GM21528 (cell line): ENCODE measurements around the gene NREP.
A peak's percentile ranks its signal among the peaks of the same experiment; 100 is the strongest.

Experiments
- ATAC-seq: cut with Tn5 transposase; IDR thresholded peaks from one replicate; pipeline ENCODE4 v1.9.1; 2021; ENCODE audit warnings: mild to moderate bottlenecking, moderate library complexity; ENCODE audit not compliant: unreplicated experiment, low FRiP score

The NREP gene

DNA sequence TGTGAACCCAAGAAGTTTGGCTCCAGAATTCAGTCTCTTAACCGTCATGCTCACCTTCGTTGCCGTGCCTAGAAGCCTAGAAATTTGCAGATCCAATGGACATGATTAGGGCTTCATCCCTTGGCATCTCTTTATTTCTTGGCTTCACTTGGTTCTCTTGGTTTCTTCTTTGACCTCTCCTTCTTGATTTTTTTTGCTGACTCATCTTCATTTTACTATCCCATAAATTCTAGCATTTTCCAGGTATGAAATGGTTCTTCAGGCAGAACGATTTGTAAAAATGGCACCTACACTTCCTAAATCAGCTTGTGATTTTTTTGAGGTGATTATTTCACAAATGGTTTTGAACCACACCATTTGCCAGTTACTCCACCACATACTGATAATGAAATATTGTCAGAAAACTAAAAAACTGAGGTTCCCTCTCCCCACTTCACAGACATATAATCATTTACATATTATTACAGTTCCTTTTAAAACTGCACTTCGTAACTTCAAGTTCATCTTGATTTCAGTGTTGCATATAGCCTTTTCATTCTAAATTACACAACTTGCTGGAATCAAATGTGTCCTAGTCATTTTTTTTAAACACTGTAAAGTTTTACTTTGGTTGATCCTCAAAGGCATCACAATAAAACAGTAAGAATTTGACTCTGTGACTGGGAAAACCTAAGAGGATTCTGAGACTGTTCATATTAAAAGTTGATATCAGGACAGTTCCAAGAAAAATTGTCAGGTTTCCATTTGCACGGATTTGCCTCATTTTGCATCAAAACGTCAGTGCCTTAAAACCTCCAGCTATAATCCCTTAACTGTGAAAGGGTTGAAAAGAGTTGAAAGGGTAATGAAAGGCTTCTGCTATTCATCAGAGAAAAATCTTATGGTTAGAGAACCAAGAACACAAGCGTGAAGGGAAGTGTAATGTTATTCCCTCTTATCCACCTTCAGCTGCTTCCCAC is 8.9 kb upstream of the NREP start:
- ATAC-seq: no peak

DNA sequence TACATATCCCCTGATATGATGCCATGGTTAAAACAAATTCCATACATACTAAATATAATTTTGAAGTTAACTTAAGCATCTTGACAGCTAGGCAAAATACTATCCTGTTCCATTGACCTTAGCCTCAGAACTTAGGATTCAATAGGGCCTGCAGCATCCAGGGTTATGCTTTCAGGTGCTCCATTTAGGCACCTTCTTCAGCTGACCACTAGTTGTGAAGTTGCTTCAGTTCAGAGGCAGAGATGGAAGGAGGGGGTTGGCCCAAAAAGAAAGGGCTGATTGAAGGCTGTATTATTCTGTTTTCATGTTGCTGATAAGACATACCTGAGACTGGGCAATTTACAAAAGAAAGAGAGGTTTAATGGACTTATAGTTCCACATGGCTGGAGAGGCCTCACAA is 7.0 kb upstream of the NREP start:
- no peak for ATAC-seq

DNA sequence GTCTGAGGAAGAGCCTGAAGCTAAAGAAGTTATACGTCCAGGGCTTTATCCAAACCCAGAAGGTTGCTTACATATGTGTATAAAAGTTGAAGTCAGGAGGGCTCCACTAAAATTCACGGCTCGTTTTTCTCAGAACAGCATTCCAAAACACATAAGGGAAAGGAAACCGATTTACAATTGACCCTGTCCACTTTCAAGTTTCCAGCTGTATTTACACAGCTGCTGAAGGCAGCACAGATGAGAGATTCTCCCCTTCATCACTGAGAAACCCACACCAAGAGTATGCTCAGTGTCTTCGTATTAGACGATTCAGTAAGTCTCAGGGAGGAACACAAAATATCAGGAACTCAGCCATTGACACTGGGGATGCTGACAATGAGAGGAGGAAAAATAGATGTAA is 5.9 kb upstream of the NREP start:
- no peak for ATAC-seq

GRCh38 chr5:111758284-111758628 is 1.3 kb upstream of the NREP start:
- ATAC-seq: no peak

- peak; percentile 87 for ATAC-seq
These were observed 625 bp upstream of the NREP start for GRCh38 chr5:111757355-111758283.

- no peak for ATAC-seq
These were observed 1.0 kb downstream of the NREP start for GRCh38 chr5:111755942-111756381.

GRCh38 chr5:111755345-111755941 is 1.6 kb downstream of the NREP start:
- ATAC-seq: no peak

DNA sequence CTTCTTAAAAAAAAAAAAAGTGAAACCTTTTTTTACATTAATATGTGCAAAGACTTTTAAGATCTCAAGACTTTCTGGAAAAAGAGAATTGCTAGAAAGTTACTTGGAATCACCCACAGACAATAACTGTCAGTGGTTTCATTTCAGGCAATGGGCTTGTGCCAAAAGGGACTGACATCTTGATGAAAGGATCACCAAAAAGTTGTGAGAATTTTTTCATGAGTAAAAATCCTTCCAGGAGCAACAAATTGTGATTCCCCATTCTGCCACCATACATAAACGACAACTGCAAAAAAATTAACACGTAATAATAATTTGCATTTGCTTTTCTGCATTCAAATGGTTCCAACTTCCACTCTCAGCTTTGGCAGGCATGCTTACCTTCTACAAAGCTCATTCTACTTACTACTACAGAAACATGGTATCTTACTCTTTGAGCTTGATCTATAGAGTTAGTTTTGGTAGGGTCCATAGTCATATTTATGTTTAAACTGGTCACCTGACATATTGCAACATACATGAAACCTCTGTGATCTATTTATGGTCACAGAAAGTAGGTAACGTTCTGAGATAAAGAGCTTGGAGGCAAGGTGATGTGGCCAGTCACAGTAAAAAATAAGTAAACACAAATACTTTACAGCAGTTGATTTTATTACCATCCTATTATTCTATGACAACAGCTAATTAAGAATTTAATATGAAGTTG is 3.0 kb downstream of the NREP start:
- ATAC-seq: no peak

DNA sequence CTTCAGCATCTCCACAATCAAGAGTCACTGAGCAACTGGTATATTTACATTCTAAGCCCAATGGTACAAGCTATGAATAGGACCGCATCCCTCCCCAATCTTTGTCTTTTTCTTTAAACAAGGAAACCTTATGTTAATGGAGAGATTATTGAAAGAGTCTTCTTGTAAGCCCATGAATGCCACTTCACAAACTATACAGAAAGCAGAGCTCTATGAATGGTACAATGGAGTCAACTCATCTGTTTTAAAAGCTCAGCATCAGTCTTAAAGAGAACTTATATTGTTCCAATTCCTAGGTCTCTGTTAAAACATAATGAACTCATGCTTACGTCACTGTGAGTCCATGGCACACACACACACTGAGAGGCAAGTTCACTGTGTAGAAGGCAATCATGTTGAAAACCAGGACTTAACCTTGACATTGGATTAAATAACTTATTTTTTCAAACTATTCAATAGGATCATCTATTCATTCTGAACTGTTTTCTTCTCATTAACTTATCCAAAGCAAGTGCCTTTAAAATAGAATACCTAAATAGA is 4.5 kb downstream of the NREP start:
- no peak for ATAC-seq

- no peak for ATAC-seq
These were observed 7.5 kb downstream of the NREP start for GRCh38 chr5:111749303-111750026.

DNA sequence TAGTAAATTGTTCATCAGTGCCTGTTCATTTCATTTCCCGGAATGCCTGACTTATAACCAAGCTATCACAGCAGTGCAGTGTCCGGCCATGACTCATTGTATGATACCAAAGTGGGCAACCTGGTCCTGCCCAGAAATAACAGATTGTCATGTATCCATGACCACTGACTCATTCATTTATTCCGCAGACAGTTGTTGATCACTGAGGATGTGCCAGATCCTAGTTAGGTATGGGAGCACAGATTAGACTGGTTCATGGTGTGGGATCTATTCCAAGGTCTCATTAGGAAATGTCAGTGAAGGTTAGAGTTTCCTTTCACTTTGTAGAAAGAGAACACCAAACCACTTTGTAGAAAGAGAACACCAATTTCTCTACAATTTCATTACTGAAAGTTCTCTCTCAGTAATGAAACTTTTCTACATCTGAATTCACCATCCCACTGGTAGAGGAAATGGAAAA is 8.7 kb downstream of the NREP start:
- ATAC-seq: no peak

- no peak for ATAC-seq
These were observed 9.7 kb downstream of the NREP start for GRCh38 chr5:111747337-111747736.

GRCh38 chr5:111746791-111747190 is 10.2 kb downstream of the NREP start:
- no peak for ATAC-seq

- no peak for ATAC-seq
These were observed 11.8 kb downstream of the NREP start for GRCh38 chr5:111745075-111745739.

DNA sequence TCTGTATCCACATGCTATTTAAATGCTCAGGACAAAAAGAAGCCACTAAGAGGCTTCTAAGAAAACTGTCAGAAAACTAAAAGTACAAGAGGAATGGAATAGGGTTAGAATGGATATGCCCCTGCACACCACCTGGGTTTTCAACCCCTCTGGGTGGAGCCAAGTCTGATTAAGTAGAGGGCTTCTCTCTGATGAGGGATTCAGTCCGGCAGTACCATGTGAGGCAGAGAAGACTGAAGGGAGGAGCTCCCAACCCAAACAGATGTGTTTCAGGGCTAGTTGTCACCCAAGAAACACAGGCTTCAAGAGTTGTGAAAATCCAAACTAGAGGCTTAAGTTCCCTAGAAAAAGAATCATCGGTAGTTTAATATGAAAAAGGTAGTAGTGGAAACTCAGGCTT is 12.5 kb downstream of the NREP start:
- no peak for ATAC-seq

DNA sequence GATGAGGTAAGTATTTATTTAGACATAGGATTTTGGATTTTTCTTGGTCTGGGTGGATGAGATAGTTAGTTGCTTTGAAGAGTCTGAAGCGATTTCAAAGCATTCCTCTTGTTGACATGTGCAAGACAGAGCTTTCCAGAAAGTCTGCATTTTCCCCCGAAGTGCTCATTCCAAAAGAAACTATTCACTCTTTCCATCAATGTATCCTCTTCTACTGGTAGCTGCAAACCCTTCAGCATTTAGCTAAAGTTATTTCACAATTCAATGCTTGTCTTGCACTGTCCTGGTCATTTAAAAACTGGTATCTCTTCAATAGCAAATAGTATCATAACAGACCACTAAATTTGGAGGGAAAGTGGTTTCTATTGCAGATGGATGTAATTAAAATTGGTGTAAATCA is 13.0 kb downstream of the NREP start:
- no peak for ATAC-seq

- no peak for ATAC-seq
These were observed 13.5 kb downstream of the NREP start for GRCh38 chr5:111743512-111743911.

- ATAC-seq: no peak
These were observed 14.6 kb downstream of the NREP start for GRCh38 chr5:111742177-111742994.
